ENCODE data around the gene CAMKMT.

The CAMKMT gene

GRCh38 chr2:44746856-44747615, 385.3 kb downstream of the CAMKMT start:
- H3K27me3 ChIP-seq (ENCODE audit: insufficient read depth, insufficient read length) = no peaks in the 10 kb centered on the region
- TF ChIP-seq ZNF274 (IDR thresholded peaks at IDR 0.05; ENCODE audit: low read depth, low read length) (no peak), YY1 (IDR thresholded peaks at IDR 0.05; ENCODE audit: insufficient read depth, insufficient read length) (no peak), SUZ12 (IDR thresholded peaks at IDR 0.05; ENCODE audit: extremely low read depth, insufficient read depth, insufficient read length) (no peak)
- H3K9ac ChIP-seq (ENCODE audit: insufficient read length, low read depth) = no peak overlapping the region
- no peak for DNase-seq (ENCODE audit: low read depth, low spot score)
- H3K36me3 ChIP-seq (ENCODE audit: insufficient read depth, insufficient read length, low read length) = no peaks in the 10 kb centered on the region
- H3K4me1 ChIP-seq (ENCODE audit: insufficient read depth, insufficient read length) = no peaks in the 10 kb centered on the region
- H3K4me3 ChIP-seq (ENCODE audit: insufficient read length, low read depth) = no peak overlapping the region
- H3K9me3 ChIP-seq (ENCODE audit: insufficient read depth, low read length) = no peaks in the 10 kb centered on the region

DNA sequence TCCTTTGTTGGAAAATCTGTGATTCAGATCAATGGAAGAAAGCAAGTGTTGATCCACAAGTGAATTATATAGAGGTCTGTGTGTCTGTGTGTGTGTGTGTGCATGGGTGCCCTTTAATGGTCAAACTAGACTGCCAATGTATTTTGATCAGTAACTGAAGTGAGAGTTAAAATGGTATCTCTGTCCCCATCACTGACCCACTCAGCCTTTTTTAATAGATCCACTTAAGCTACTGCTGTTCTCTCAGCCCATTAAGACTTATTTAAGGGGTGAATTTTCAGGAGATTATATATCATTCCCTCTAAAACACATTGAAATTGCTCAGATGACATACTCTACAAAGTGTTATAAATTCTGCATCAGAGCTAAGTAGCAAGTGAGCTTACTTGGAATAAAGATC, 386.0 kb downstream of the CAMKMT start:
- no peaks in the 10 kb centered on the region for H3K27me3 ChIP-seq (ENCODE audit: insufficient read depth, insufficient read length)
- H3K36me3 ChIP-seq (ENCODE audit: insufficient read depth, insufficient read length, low read length) = no peaks in the 10 kb centered on the region
- no peak overlapping the region for H3K4me3 ChIP-seq (ENCODE audit: insufficient read length, low read depth)
- H3K9me3 ChIP-seq (ENCODE audit: insufficient read depth, low read length) = no peaks in the 10 kb centered on the region
- H3K4me1 ChIP-seq (ENCODE audit: insufficient read depth, insufficient read length) = no peaks in the 10 kb centered on the region
- no peak overlapping the region for H3K9ac ChIP-seq (ENCODE audit: insufficient read length, low read depth)
- no peak for TF ChIP-seq ZNF274 (IDR thresholded peaks at IDR 0.05; ENCODE audit: low read depth, low read length)
- TF ChIP-seq SUZ12 (IDR thresholded peaks at IDR 0.05; ENCODE audit: extremely low read depth, insufficient read depth, insufficient read length) = no peak
- no peak for TF ChIP-seq YY1 (IDR thresholded peaks at IDR 0.05; ENCODE audit: insufficient read depth, insufficient read length)
- DNase-seq (ENCODE audit: low read depth, low spot score) = no peak

GRCh38 chr2:44751754-44752479, 390.2 kb downstream of the CAMKMT start:
- Histone ChIP-seq H3K9me3 (ENCODE audit: insufficient read depth, low read length) (no peaks in the 10 kb centered on the region), H3K4me3 (ENCODE audit: insufficient read length, low read depth) (no peak overlapping the region), H3K27me3 (ENCODE audit: insufficient read depth, insufficient read length) (no peaks in the 10 kb centered on the region), H3K4me1 (ENCODE audit: insufficient read depth, insufficient read length) (no peaks in the 10 kb centered on the region), H3K36me3 (ENCODE audit: insufficient read depth, insufficient read length, low read length) (no peaks in the 10 kb centered on the region), H3K9ac (ENCODE audit: insufficient read length, low read depth) (no peak overlapping the region)
- no peak for TF ChIP-seq YY1 (IDR thresholded peaks at IDR 0.05; ENCODE audit: insufficient read depth, insufficient read length)
- no peak for TF ChIP-seq SUZ12 (IDR thresholded peaks at IDR 0.05; ENCODE audit: extremely low read depth, insufficient read depth, insufficient read length)
- TF ChIP-seq ZNF274 (IDR thresholded peaks at IDR 0.05; ENCODE audit: low read depth, low read length) = no peak
- no peak for DNase-seq (ENCODE audit: low read depth, low spot score)

GRCh38 chr2:44752761-44753160, 391.0 kb downstream of the CAMKMT start:
- H3K4me1 ChIP-seq (ENCODE audit: insufficient read depth, insufficient read length) = no peaks in the 10 kb centered on the region
- no peak for DNase-seq (ENCODE audit: low read depth, low spot score)
- TF ChIP-seq ZNF274 (IDR thresholded peaks at IDR 0.05; ENCODE audit: low read depth, low read length) = no peak
- TF ChIP-seq YY1 (IDR thresholded peaks at IDR 0.05; ENCODE audit: insufficient read depth, insufficient read length) = no peak
- TF ChIP-seq SUZ12 (IDR thresholded peaks at IDR 0.05; ENCODE audit: extremely low read depth, insufficient read depth, insufficient read length) = no peak
- H3K4me3 ChIP-seq (ENCODE audit: insufficient read length, low read depth) = no peak overlapping the region
- no peaks in the 10 kb centered on the region for H3K9me3 ChIP-seq (ENCODE audit: insufficient read depth, low read length)
- no peaks in the 10 kb centered on the region for H3K27me3 ChIP-seq (ENCODE audit: insufficient read depth, insufficient read length)
- no peaks in the 10 kb centered on the region for H3K36me3 ChIP-seq (ENCODE audit: insufficient read depth, insufficient read length, low read length)
- no peak overlapping the region for H3K9ac ChIP-seq (ENCODE audit: insufficient read length, low read depth)

DNA sequence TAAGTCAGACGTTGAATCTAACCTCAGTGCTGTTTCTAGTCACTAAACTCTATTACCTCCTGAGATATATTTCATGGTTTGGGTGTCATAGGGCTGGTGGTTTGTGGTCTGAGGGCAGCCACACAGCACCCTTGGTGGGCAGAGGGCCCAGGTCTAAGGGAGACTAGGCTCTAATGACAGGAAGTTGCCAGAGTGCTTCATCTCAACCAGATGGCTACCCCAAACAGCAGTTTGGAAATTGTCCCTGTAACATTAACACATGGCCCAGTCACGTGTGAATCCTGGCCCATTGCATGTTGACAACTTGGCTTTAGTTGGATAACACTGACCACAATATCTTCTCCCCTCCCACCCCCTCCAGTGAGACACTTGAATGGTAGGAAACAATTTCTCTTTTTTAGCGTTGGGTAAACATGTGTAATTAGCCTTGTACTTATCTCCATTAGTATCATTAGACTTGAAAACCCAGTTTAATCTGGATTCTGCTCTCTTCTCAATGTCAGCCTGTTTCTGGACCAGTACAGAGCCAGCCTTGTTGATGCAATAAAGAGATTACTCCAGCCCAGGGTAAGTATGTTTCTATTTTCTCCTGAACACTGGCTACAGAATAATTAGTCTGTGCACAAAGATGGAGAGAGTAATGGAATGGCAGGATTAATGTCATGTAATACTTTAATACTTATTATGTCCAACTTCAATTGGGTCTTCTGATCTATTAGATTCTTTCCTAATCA, 392.0 kb downstream of the CAMKMT start:
- Histone ChIP-seq H3K4me1 (ENCODE audit: insufficient read depth, insufficient read length) (no peaks in the 10 kb centered on the region), H3K9me3 (ENCODE audit: insufficient read depth, low read length) (no peaks in the 10 kb centered on the region), H3K9ac (ENCODE audit: insufficient read length, low read depth) (no peak overlapping the region), H3K36me3 (ENCODE audit: insufficient read depth, insufficient read length, low read length) (no peaks in the 10 kb centered on the region), H3K27me3 (ENCODE audit: insufficient read depth, insufficient read length) (no peaks in the 10 kb centered on the region), H3K4me3 (ENCODE audit: insufficient read length, low read depth) (no peak overlapping the region)
- no peak for TF ChIP-seq SUZ12 (IDR thresholded peaks at IDR 0.05; ENCODE audit: extremely low read depth, insufficient read depth, insufficient read length)
- no peak for TF ChIP-seq ZNF274 (IDR thresholded peaks at IDR 0.05; ENCODE audit: low read depth, low read length)
- TF ChIP-seq YY1 (IDR thresholded peaks at IDR 0.05; ENCODE audit: insufficient read depth, insufficient read length) = no peak
- no peak for DNase-seq (ENCODE audit: low read depth, low spot score)

GRCh38 chr2:44758591-44758990, 396.8 kb downstream of the CAMKMT start:
- DNase-seq (ENCODE audit: low read depth, low spot score) = no peak
- Histone ChIP-seq H3K36me3 (ENCODE audit: insufficient read depth, insufficient read length, low read length) (no peaks in the 10 kb centered on the region), H3K27me3 (ENCODE audit: insufficient read depth, insufficient read length) (no peaks in the 10 kb centered on the region), H3K4me1 (ENCODE audit: insufficient read depth, insufficient read length) (no peaks in the 10 kb centered on the region), H3K9ac (ENCODE audit: insufficient read length, low read depth) (no peak overlapping the region), H3K9me3 (ENCODE audit: insufficient read depth, low read length) (no peaks in the 10 kb centered on the region), H3K4me3 (ENCODE audit: insufficient read length, low read depth) (no peak overlapping the region)
- no peak for TF ChIP-seq YY1 (IDR thresholded peaks at IDR 0.05; ENCODE audit: insufficient read depth, insufficient read length)
- no peak for TF ChIP-seq SUZ12 (IDR thresholded peaks at IDR 0.05; ENCODE audit: extremely low read depth, insufficient read depth, insufficient read length)
- no peak for TF ChIP-seq ZNF274 (IDR thresholded peaks at IDR 0.05; ENCODE audit: low read depth, low read length)

DNA sequence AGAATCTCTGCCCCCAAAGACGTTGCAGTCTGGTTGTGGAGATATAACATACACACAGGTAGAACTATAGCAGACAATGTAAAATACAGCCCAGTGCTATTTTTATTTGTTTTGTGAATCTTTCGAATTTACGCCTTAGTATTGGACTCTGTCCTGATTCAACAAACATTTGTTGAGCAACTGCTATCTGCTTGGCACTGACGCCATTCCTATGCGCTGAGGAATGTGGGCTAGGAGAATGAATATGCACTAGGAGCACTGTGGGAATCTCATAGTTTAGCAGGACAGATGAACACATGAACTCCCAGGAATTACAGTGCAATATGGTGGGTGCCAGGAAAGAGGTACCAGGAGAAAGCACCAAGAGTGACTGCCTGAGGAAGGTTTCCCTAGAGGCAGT, 398.1 kb downstream of the CAMKMT start:
- no peaks in the 10 kb centered on the region for H3K36me3 ChIP-seq (ENCODE audit: insufficient read depth, insufficient read length, low read length)
- DNase-seq (ENCODE audit: low read depth, low spot score) = no peak
- no peak overlapping the region for H3K9ac ChIP-seq (ENCODE audit: insufficient read length, low read depth)
- H3K4me1 ChIP-seq (ENCODE audit: insufficient read depth, insufficient read length) = no peaks in the 10 kb centered on the region
- H3K27me3 ChIP-seq (ENCODE audit: insufficient read depth, insufficient read length) = no peaks in the 10 kb centered on the region
- no peak overlapping the region for H3K4me3 ChIP-seq (ENCODE audit: insufficient read length, low read depth)
- no peaks in the 10 kb centered on the region for H3K9me3 ChIP-seq (ENCODE audit: insufficient read depth, low read length)
- TF ChIP-seq YY1 (IDR thresholded peaks at IDR 0.05; ENCODE audit: insufficient read depth, insufficient read length) (no peak), SUZ12 (IDR thresholded peaks at IDR 0.05; ENCODE audit: extremely low read depth, insufficient read depth, insufficient read length) (no peak), ZNF274 (IDR thresholded peaks at IDR 0.05; ENCODE audit: low read depth, low read length) (no peak)

Measured in NT2/D1 (cell line).